HEK293T (cell line): ENCODE data around the gene TPI1.

Source experiments
- ARNT ChIP-seq: fragments of 450-650 bp; IDR thresholded peaks from 2 replicates; pipeline ENCODE4 v1.6.1; 2017; ENCODE audit warnings: mild to moderate bottlenecking
- BHLHE40 ChIP-seq: fragments of 450-650 bp; IDR thresholded peaks from 2 replicates; pipeline ENCODE4 v1.6.1; 2016; ENCODE audit warnings: mild to moderate bottlenecking, moderate library complexity, borderline replicate concordance
- CTBP1 ChIP-seq: fragments of 450-650 bp; IDR thresholded peaks from 2 replicates; pipeline ENCODE4 v1.6.1; 2016; ENCODE audit warnings: borderline replicate concordance
- ELF4 ChIP-seq: fragments of 450-650 bp; IDR thresholded peaks from 2 replicates; pipeline ENCODE4 v1.6.1; 2017; ENCODE audit warnings: antibody characterized with exemption
- FOXA1 ChIP-seq: fragments of 450-650 bp; IDR thresholded peaks from 2 replicates; pipeline ENCODE4 v1.6.1; 2016; ENCODE audit warnings: mild to moderate bottlenecking
- FOXK2 ChIP-seq: fragments of 450-650 bp; IDR thresholded peaks from 2 replicates; pipeline ENCODE4 v1.6.1; 2016; ENCODE audit warnings: mild to moderate bottlenecking
- FOXM1 ChIP-seq: fragments of 450-650 bp; IDR thresholded peaks from 2 replicates; pipeline ENCODE4 v1.6.1; 2017; ENCODE audit warnings: mild to moderate bottlenecking, borderline replicate concordance
- HDGF ChIP-seq: fragments of 450-650 bp; IDR thresholded peaks from 2 replicates; pipeline ENCODE4 v1.6.1; 2017; ENCODE audit warnings: antibody characterized with exemption, borderline replicate concordance
- L3MBTL2 ChIP-seq: fragments of 450-650 bp; conservative IDR thresholded peaks from 2 replicates; pipeline ENCODE4 v1.6.1; 2016; ENCODE audit warnings: mild to moderate bottlenecking
- PKNOX1 ChIP-seq: fragments of 450-650 bp; IDR thresholded peaks from 2 replicates; pipeline ENCODE4 v1.6.1; 2016
- SP1 ChIP-seq: fragments of 450-650 bp; IDR thresholded peaks from 2 replicates; pipeline ENCODE4 v1.6.1; 2017
- SUZ12 ChIP-seq: fragments of 450-650 bp; IDR thresholded peaks from 2 replicates; pipeline ENCODE4 v1.6.1; 2016; ENCODE audit warnings: mild to moderate bottlenecking
- TARDBP ChIP-seq: fragments of 450-650 bp; IDR thresholded peaks from 2 replicates; pipeline ENCODE4 v1.6.1; 2016
- ZNF384 ChIP-seq: fragments of 450-650 bp; IDR thresholded peaks from 2 replicates; pipeline ENCODE4 v1.6.1; 2016

GRCh38 chr12:6824901-6825381 lies 42.4 kb upstream of the TPI1 start:
- TF ChIP-seq PKNOX1, result no peak
- no peak for TF ChIP-seq BHLHE40
- TF ChIP-seq SP1, result no peak
- no peak for TF ChIP-seq ZNF384
- TF ChIP-seq ELF4, result no peak
- TF ChIP-seq CTBP1, result no peak
- no peak for TF ChIP-seq FOXM1
- TF ChIP-seq ARNT, result no peak
- TF ChIP-seq SUZ12, result no peak
- TF ChIP-seq FOXK2, result no peak
- TF ChIP-seq TARDBP, result no peak
- no peak for TF ChIP-seq FOXA1
- no peak for TF ChIP-seq HDGF
- TF ChIP-seq L3MBTL2, result no peak
